GM12891 (cell line): ENCODE data around the gene CPVL.

Experiments used
- POLR2A ChIP-seq: IDR thresholded peaks from 2 replicates; pipeline ENCODE4 v1.6.1; 2011; ENCODE audit warnings: low read depth, low read length, control low read depth
- SPI1 ChIP-seq: IDR thresholded peaks from 2 replicates; pipeline ENCODE4 v1.6.1; 2011; ENCODE audit warnings: low read depth, low read length, control low read depth

DNA sequence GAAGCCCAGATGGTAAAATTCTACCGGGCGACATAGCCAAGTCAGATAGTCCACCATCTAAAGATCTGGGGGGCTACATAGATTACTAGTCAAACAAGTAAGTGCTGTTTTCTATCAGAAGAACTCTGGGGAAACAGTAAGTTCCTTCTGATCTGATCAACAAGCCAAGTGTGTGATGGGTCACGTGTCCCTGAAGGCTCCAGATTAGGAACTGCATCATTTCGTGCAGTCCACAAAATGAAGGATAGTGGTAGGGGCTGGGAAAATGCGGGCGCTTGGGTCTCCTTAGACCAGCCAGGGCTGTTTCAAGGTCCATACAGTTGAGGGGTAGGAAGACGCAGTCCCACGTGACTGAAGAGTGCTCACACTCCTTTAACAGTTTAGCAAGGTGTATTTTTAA lies 46.5 kb upstream of the CPVL start:
- TF ChIP-seq POLR2A: no peak
- no peak for TF ChIP-seq SPI1
